ENCODE results near the gene RAB7B. TPM values are rescaled to one million over a fixed set of nuclear protein-coding genes. Genes with fewer than 3 reads are reported as not detected.

RAB7B gene
- total RNA-seq, 2 donors from 2014 or later, result 2.5 to 12.0 TPM

GRCh38 chr1:205967554-205968335 lies 35.5 kb downstream of the RAB7B start:
- H3K9me3 ChIP-seq, result no peaks in the 10 kb centered on the region
- ATAC-seq (ENCODE audit: insufficient number of reproducible peaks, low FRiP score, low read depth), result no peak
- no peaks in the 10 kb centered on the region for H3K27me3 ChIP-seq (replicated peaks; ENCODE audit: insufficient read depth)
- H3K4me3 ChIP-seq, result no peak overlapping the region
- H3K4me1 ChIP-seq (ENCODE audit: control insufficient read depth in 1 of 2, low read depth in 2 of 2), result peaks cover 0 to 3% of the 10 kb centered on the region in 2 donors
- DNase-seq (ENCODE audit: low spot score), result no peak
- no peaks in the 10 kb centered on the region for H3K36me3 ChIP-seq
- no peak overlapping the region for H3K27ac ChIP-seq
- no peak for TF ChIP-seq CTCF (IDR thresholded peaks at IDR 0.05)

GRCh38 chr1:205965036-205965884 lies 37.9 kb downstream of the RAB7B start:
- no peaks in the 10 kb centered on the region for H3K36me3 ChIP-seq
- no peak for ATAC-seq (ENCODE audit: insufficient number of reproducible peaks, low FRiP score, low read depth)
- H3K27ac ChIP-seq, result no peak overlapping the region
- no peak for TF ChIP-seq CTCF (IDR thresholded peaks at IDR 0.05)
- H3K9me3 ChIP-seq, result no peaks in the 10 kb centered on the region
- H3K4me1 ChIP-seq (ENCODE audit: control insufficient read depth in 1 of 2, low read depth in 2 of 2), result peaks cover 12 to 18% of the 10 kb centered on the region in 2 donors
- H3K4me3 ChIP-seq, result no peak overlapping the region
- no peaks in the 10 kb centered on the region for H3K27me3 ChIP-seq (replicated peaks; ENCODE audit: insufficient read depth)
- DNase-seq (ENCODE audit: low spot score), result no peak

- no peak for TF ChIP-seq CTCF (IDR thresholded peaks at IDR 0.05)
- ATAC-seq (ENCODE audit: insufficient number of reproducible peaks, low FRiP score, low read depth), result no peak
- H3K27me3 ChIP-seq (replicated peaks; ENCODE audit: insufficient read depth), result no peaks in the 10 kb centered on the region
- H3K4me3 ChIP-seq, result no peak overlapping the region
- no peak overlapping the region for H3K27ac ChIP-seq
- DNase-seq (ENCODE audit: low spot score), result no peak
- no peaks in the 10 kb centered on the region for H3K9me3 ChIP-seq
- H3K4me1 ChIP-seq (ENCODE audit: control insufficient read depth in 1 of 2, low read depth in 2 of 2), result peaks cover 12 to 18% of the 10 kb centered on the region in 2 donors
- H3K36me3 ChIP-seq, result no peaks in the 10 kb centered on the region
These were observed 39.6 kb downstream of the RAB7B start for GRCh38 chr1:205963352-205964155.

GRCh38 chr1:205962821-205963221 lies 40.4 kb downstream of the RAB7B start:
- Histone ChIP-seq H3K4me3 (no peak overlapping the region), H3K27me3 (replicated peaks; ENCODE audit: insufficient read depth) (no peaks in the 10 kb centered on the region), H3K4me1 (ENCODE audit: control insufficient read depth in 1 of 2, low read depth in 2 of 2) (peaks cover 12 to 18% of the 10 kb centered on the region in 2 donors), H3K36me3 (no peaks in the 10 kb centered on the region), H3K27ac (no peak overlapping the region), H3K9me3 (no peaks in the 10 kb centered on the region)
- no peak for TF ChIP-seq CTCF (IDR thresholded peaks at IDR 0.05)
- DNase-seq (ENCODE audit: low spot score) (no peak), ATAC-seq (ENCODE audit: insufficient number of reproducible peaks, low FRiP score, low read depth) (no peak)
